GM18858 (cell line): Measurements from ENCODE around the gene GJA8.
"Not testable (repeated sequence)": the region's sequence is repeated elsewhere in the genome, so short reads cannot be mapped to it uniquely, and the experiment has no call there.

ENCODE experiments used
- ATAC-seq: cut with Tn5 transposase; IDR thresholded peaks from one replicate; pipeline ENCODE4 v1.9.1; 2021; ENCODE audit not compliant: unreplicated experiment

GJA8 gene

GRCh38 chr1:147902253-147902845, at the start of gene GJA8:
GJA8 (plus strand) TSS chr1:147902795; CDS start chr1:147907956, 5,161 bp downstream.
- no peak for ATAC-seq

GRCh38 chr1:147853391-147853790, 49.2 kb upstream of the GJA8 start:
- no peak for ATAC-seq

- ATAC-seq = not testable (repeated sequence)
Measured at GRCh38 chr1:147854989-147855388, 47.6 kb upstream of the GJA8 start.

- ATAC-seq = not testable (repeated sequence)
Measured at GRCh38 chr1:147855996-147856395, 46.6 kb upstream of the GJA8 start.

- not testable (repeated sequence) for ATAC-seq
Measured at GRCh38 chr1:147867204-147867603, 35.4 kb upstream of the GJA8 start.

GRCh38 chr1:147878022-147878421, 24.6 kb upstream of the GJA8 start:
- ATAC-seq = no peak

- ATAC-seq = no peak
Measured at GRCh38 chr1:147879911-147880310, 22.7 kb upstream of the GJA8 start.

- no peak for ATAC-seq
Measured at GRCh38 chr1:147882535-147882934, 20.1 kb upstream of the GJA8 start.

- ATAC-seq = no peak
Measured at GRCh38 chr1:147890177-147890790, 12.3 kb upstream of the GJA8 start.

GRCh38 chr1:147891088-147891487, 11.5 kb upstream of the GJA8 start:
- ATAC-seq = no peak

- no peak for ATAC-seq
Measured at GRCh38 chr1:147892216-147892615, 10.4 kb upstream of the GJA8 start.

- no peak for ATAC-seq
Measured at GRCh38 chr1:147892731-147893214, 9.8 kb upstream of the GJA8 start.

- ATAC-seq = no peak
Measured at GRCh38 chr1:147895123-147895522, 7.5 kb upstream of the GJA8 start.

- ATAC-seq = no peak
Measured at GRCh38 chr1:147897029-147897752, 5.4 kb upstream of the GJA8 start.

GRCh38 chr1:147897789-147898188, 4.8 kb upstream of the GJA8 start:
- ATAC-seq = no peak

GRCh38 chr1:147904726-147905125, 2.1 kb downstream of the GJA8 start:
- no peak for ATAC-seq

GRCh38 chr1:147907786-147908509, 5.4 kb downstream of the GJA8 start:
- ATAC-seq = no peak

- no peak for ATAC-seq
Measured at GRCh38 chr1:147912553-147912952, 10.0 kb downstream of the GJA8 start.

GRCh38 chr1:147913362-147913942, 10.9 kb downstream of the GJA8 start:
- ATAC-seq = no peak

GRCh38 chr1:147919896-147920295, 17.3 kb downstream of the GJA8 start:
- no peak for ATAC-seq

GRCh38 chr1:147924813-147925212, 22.2 kb downstream of the GJA8 start:
- no peak for ATAC-seq
